HepG2 (cell line): ENCODE measurements around the gene SBK3. TPM values are rescaled to one million over a fixed set of nuclear protein-coding genes. Genes with fewer than 3 reads are reported as not detected.

Source experiments
- CENPBD1 ChIP-seq: sonication (generic); formaldehyde crosslinking; IDR thresholded peaks from 2 replicates; pipeline ENCODE4 v1.8.0; 2022; ENCODE audit warnings: missing genetic modification reagents, low read depth, mild to moderate bottlenecking, borderline replicate concordance
- E2F2 ChIP-seq: sonication (generic); formaldehyde crosslinking; IDR thresholded peaks from 2 replicates; pipeline ENCODE4 v1.4.0; 2020; ENCODE audit warnings: missing genetic modification reagents, borderline replicate concordance
- ELK4 ChIP-seq: sonication (generic); formaldehyde crosslinking; IDR thresholded peaks from 2 replicates; pipeline ENCODE4 v1.9.0; 2021; ENCODE audit warnings: missing genetic modification reagents, borderline replicate concordance
- GATA4 ChIP-seq: sonication (generic); IDR thresholded peaks from 2 replicates; pipeline ENCODE4 v1.6.1; 2016; ENCODE audit warnings: antibody characterized with exemption, low read depth, borderline replicate concordance
- HCFC1 ChIP-seq: fragments of 150-350 bp; IDR thresholded peaks from 2 replicates; pipeline ENCODE4 v1.6.1; 2014; ENCODE audit warnings: low read depth, low read length
- IKZF5 ChIP-seq: IDR thresholded peaks from 2 replicates; pipeline ENCODE4 v1.6.1; 2018; ENCODE audit warnings: missing genetic modification reagents, mild to moderate bottlenecking, missing compliant biosample characterization
- NFE2L2 ChIP-seq: fragments of 150-350 bp; IDR thresholded peaks from 2 replicates; pipeline ENCODE4 v1.6.1; 2014; ENCODE audit warnings: low read length
- SIX4 ChIP-seq: sonication (generic); formaldehyde crosslinking; IDR thresholded peaks from 2 replicates; pipeline ENCODE4 v1.4.0; 2020; ENCODE audit warnings: missing genetic modification reagents
- SKI ChIP-seq: fragments of 450-650 bp; IDR thresholded peaks from one replicate; pipeline ENCODE4 v1.6.1; 2018; ENCODE audit warnings: mild to moderate bottlenecking; ENCODE audit not compliant: partially characterized antibody
- ZBTB33 ChIP-seq: sonication (generic); formaldehyde crosslinking; IDR thresholded peaks from 2 replicates; pipeline ENCODE4 v1.4.0; 2020; ENCODE audit warnings: missing genetic modification reagents
- ZGPAT ChIP-seq: IDR thresholded peaks from 2 replicates; pipeline ENCODE4 v1.6.1; 2016; ENCODE audit warnings: mild to moderate bottlenecking
- ZKSCAN5 ChIP-seq: sonication (generic); formaldehyde crosslinking; IDR thresholded peaks from 2 replicates; pipeline ENCODE4 v1.5.1; 2020; ENCODE audit warnings: mild to moderate bottlenecking, missing genetic modification reagents
- ZNF224 ChIP-seq: sonication (generic); formaldehyde crosslinking; IDR thresholded peaks from 2 replicates; pipeline ENCODE4 v1.5.0; 2020; ENCODE audit warnings: mild to moderate bottlenecking, missing genetic modification reagents
- ZNF225 ChIP-seq: sonication (generic); formaldehyde crosslinking; IDR thresholded peaks from 2 replicates; pipeline ENCODE4 v1.4.0; 2020; ENCODE audit warnings: mild to moderate bottlenecking, missing genetic modification reagents
- ZNF253 ChIP-seq: sonication (generic); formaldehyde crosslinking; IDR thresholded peaks from 2 replicates; pipeline ENCODE4 v1.8.0; 2022; ENCODE audit warnings: mild to moderate bottlenecking, missing genetic modification reagents, borderline replicate concordance
- ZNF329 ChIP-seq: sonication (generic); formaldehyde crosslinking; IDR thresholded peaks from 2 replicates; pipeline ENCODE4 v1.9.0; 2021; ENCODE audit warnings: low read depth, mild to moderate bottlenecking, missing genetic modification reagents
- ZNF513 ChIP-seq: sonication (generic); formaldehyde crosslinking; conservative IDR thresholded peaks from 2 replicates; pipeline ENCODE4 v1.5.0; 2020; ENCODE audit warnings: missing genetic modification reagents
- ZNF572 ChIP-seq: sonication (generic); formaldehyde crosslinking; IDR thresholded peaks from 2 replicates; pipeline ENCODE4 v1.5.1; 2020; ENCODE audit warnings: mild to moderate bottlenecking, missing genetic modification reagents
- ZNF644 ChIP-seq: IDR thresholded peaks from 2 replicates; pipeline ENCODE4 v1.6.1; 2016; ENCODE audit warnings: low read depth
- ZNF703 ChIP-seq: sonication (generic); formaldehyde crosslinking; IDR thresholded peaks from 2 replicates; pipeline ENCODE4 v1.5.1; 2020; ENCODE audit warnings: missing genetic modification reagents, mild to moderate bottlenecking, moderate library complexity, borderline replicate concordance
- polyA plus RNA-seq, 8 experiments: library from polyadenylated mRNA; depleted of rRNA in 3 of 8; stranded (reverse) in 7 of 8; unstranded in 1 of 8; fragments of >200 nt; fragmentation: Illumina TruSeq in 4 of 8; extraction: Trizol in 4 of 8; gene quantifications; 2 replicates each; pipeline versions ENCODE4 v1.2.1 to v1.2.3, GENCODE V29; 2011 to 2016; ENCODE audit warnings: low read depth in 4 of 8, missing spikeins in 1 of 8, mixed read lengths in 1 of 8; ENCODE audit not compliant: insufficient read depth in 1 of 8
- total RNA-seq, 5 experiments: library from RNA; depleted of rRNA; stranded (reverse); fragments of >200 nt; fragmentation: Illumina TruSeq; extraction: Trizol; gene quantifications; 2 replicates each; pipeline ENCODE4 v1.2.3, GENCODE V29; 2016; ENCODE audit warnings: low read depth in 1 of 5

Gene SBK3
- total and polyA plus RNA-seq, 2 of the 13 experiments (the other 11 are each of a cell fraction or from before 2014, with no cell fraction given) = 0.66 to 0.77 TPM

GRCh38 chr19:55580628-55581144, 35.3 kb upstream of the SBK3 start, which contains the start of gene ZNF579 (continued):
- TF ChIP-seq ZBTB33 (CRISPR knock-in tag) (0 out of 2 replicates have a peak, but pooled peaks have one; percentile 7), GATA4 (no peak), ZNF644 (CRISPR knock-in tag) (no peak), ZGPAT (no peak; the same call in 1 of the 2 replicates), HCFC1 (peak; percentile 48; the same call in 1 of the 2 replicates), ZNF513 (no peak), E2F2 (CRISPR knock-in tag) (no peak), ELK4 (no peak), ZNF225 (CRISPR knock-in tag) (no peak), SKI (no peak), IKZF5 (CRISPR knock-in tag) (no peak; the same call in 1 of the 2 replicates), SIX4 (CRISPR knock-in tag) (no peak), ZKSCAN5 (CRISPR knock-in tag) (no peak), ZNF572 (no peak), NFE2L2 (no peak), ZNF253 (no peak), ZNF329 (0 out of 2 replicates have a peak, but pooled peaks have one; percentile 27), ZNF224 (no peak), CENPBD1 (no peak), ZNF703 (CRISPR knock-in tag) (no peak)
